ENCODE results near the gene CEP192. TPM values are rescaled to one million over a fixed set of nuclear protein-coding genes. Genes with fewer than 3 reads are reported as not detected.

Gene CEP192
- total and polyA plus RNA-seq, 2 of the 4 experiments (the other 2 are of a cell fraction) = 17.2 to 29.0 TPM

- no peak overlapping the region for H3K27ac ChIP-seq (ENCODE audit: insufficient read depth, low read length)
- DNase-seq (no peak), ATAC-seq (ENCODE audit: low read depth) (no peak)
- no peak overlapping the region for H3K4me2 ChIP-seq (ENCODE audit: low read depth, low read length)
- no peaks in the 10 kb centered on the region; a peak in 1 of 4 replicates for H3K79me1 ChIP-seq (ENCODE audit: low read depth in 1 of 2, low read length in 2 of 2)
- H3K27me3 ChIP-seq (ENCODE audit: control insufficient read depth, insufficient read depth, low read length) = no peaks in the 10 kb centered on the region
- no peaks in the 10 kb centered on the region; the same call in 1 of the 2 replicates for H3K9me1 ChIP-seq (ENCODE audit: insufficient read depth, low read length)
- H3K14ac ChIP-seq (replicated peaks; ENCODE audit: low read depth, low read length) = no peak overlapping the region
- WGBS, 2 experiments (ENCODE audit: extremely low coverage in 2 of 2, insufficient read length in 1 of 2) = no CpG with 5 or more reads among the region's 5 CpGs
- no peak overlapping the region for H3K4me3 ChIP-seq (ENCODE audit: insufficient read depth, low read depth, low read length)
- dilution Hi-C loops (cut with HindIII; ENCODE audit: low sequenced_read_pairs, unreplicated experiment) (no loop called here), intact Hi-C loops (cut with micrococcal nuclease) (no loop called here), in situ Hi-C loops (cut with MboI; ENCODE audit: low sequenced_read_pairs) (no loop called here)
- no peaks in the 10 kb centered on the region for H3K9me3 ChIP-seq (ENCODE audit: control insufficient read depth, insufficient read depth, low read length)
- 0 out of 2 replicates have a peak, but pooled peaks cover 2% of the 10 kb centered on the region for H3K4me1 ChIP-seq (ENCODE audit: control insufficient read depth, insufficient read depth, low read length)
- no peak overlapping the region for H3K9ac ChIP-seq (ENCODE audit: low read depth, low read length)
- TF ChIP-seq RAD21 (IDR thresholded peaks at IDR 0.05; ENCODE audit: low read length) = no peak
- TF ChIP-seq POLR2A (IDR thresholded peaks at IDR 0.05; ENCODE audit: low read depth, low read length) = no peak
- no peak for TF ChIP-seq CEBPB (IDR thresholded peaks at IDR 0.05; ENCODE audit: low read depth, low read length)
- TF ChIP-seq MAZ (IDR thresholded peaks at IDR 0.05; ENCODE audit: borderline replicate concordance, low read depth, low read length) = no peak
- no peak for TF ChIP-seq SMC3 (IDR thresholded peaks at IDR 0.05; ENCODE audit: low read depth, low read length)
- TF ChIP-seq RFX5 (IDR thresholded peaks at IDR 0.05; ENCODE audit: low read depth, low read length) = no peak
- no peak overlapping the region for H2AK9ac ChIP-seq (replicated peaks; ENCODE audit: low read depth, low read length, poor library complexity)
- H4K8ac ChIP-seq (ENCODE audit: low read depth in 2 of 2, low read length in 2 of 2) = no peak overlapping the region
- peaks cover 15% of the 10 kb centered on the region for H3K36me3 ChIP-seq (ENCODE audit: control insufficient read depth, insufficient read depth, low read length)
- H3K4ac ChIP-seq (ENCODE audit: low read depth, low read length) = no peak overlapping the region
- no peak overlapping the region for H2BK120ac ChIP-seq (ENCODE audit: low read depth, low read length)
- no peak overlapping the region for H4K5ac ChIP-seq (ENCODE audit: low read depth, low read length)
- H2BK20ac ChIP-seq (ENCODE audit: low read depth, low read length) = no peak overlapping the region
- ChIA-PET CTCF (interaction anchor here (0.6 to 1.3 kb wide), 3 partner anchors 13 to 290 kb away, joined by 3 to 5 read pairs (median 4); no protein-coding TSS in a partner anchor), POLR2A (ENCODE audit: unreplicated experiment) (no interaction called here)
- BruUV-seq (replicated peaks) = no TSS peak
- no peak overlapping the region for H2AK5ac ChIP-seq (ENCODE audit: low read depth, low read length)
- H3K56ac ChIP-seq (ENCODE audit: extremely low read depth, insufficient read depth, low read length) = no peak overlapping the region
- H2BK15ac ChIP-seq (ENCODE audit: low read depth, low read length) = no peak overlapping the region
- no peak overlapping the region for H3K18ac ChIP-seq (ENCODE audit: low read depth, low read length)
- H4K91ac ChIP-seq (ENCODE audit: insufficient read depth, low read depth, low read length) = no peak overlapping the region
- H2AFZ ChIP-seq (replicated peaks; ENCODE audit: low read length, poor library complexity) = no peak overlapping the region
- no peak overlapping the region for H3K23ac ChIP-seq (ENCODE audit: low read depth, low read length)
- no peaks in the 10 kb centered on the region for H4K20me1 ChIP-seq (ENCODE audit: insufficient read depth, low read length)
- H2BK5ac ChIP-seq (ENCODE audit: low read depth, low read length, poor library complexity, severe bottlenecking) = no peak overlapping the region
These were observed 134.0 kb downstream of the CEP192 start for GRCh38 chr18:13125191-13125590.

Data from IMR-90 (cell line).